ENCODE results near the gene CCDC51. TPM values are rescaled to one million over a fixed set of nuclear protein-coding genes. Genes with fewer than 3 reads are reported as not detected.

The CCDC51 gene
- polyA plus RNA-seq, 2 of the 4 experiments (the other 2 are of a cell fraction), result 19.8 to 26.7 TPM

DNA sequence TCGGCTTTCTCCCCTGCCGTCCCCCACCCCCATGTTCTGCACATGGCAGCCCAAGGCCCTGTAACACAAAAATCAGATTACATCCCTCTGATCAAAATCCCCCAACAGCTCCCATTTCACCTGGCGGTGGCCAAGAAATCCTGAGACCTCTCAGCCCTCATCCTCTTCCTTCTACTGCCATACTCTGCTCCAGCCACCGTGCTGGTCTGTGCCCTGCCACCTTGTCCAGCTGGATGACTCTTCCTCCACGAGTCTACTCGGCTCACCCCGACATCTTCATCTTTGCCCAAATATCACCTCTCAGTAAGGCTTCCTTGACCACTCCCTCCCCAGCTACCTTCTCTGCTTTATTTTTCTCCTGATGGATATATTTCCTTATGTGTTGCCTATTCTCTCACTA, 3.1 kb downstream of the CCDC51 start:
- no peak for ATAC-seq
- no peak overlapping the region for H3K27ac ChIP-seq
- WGBS (ENCODE audit: missing lambda C conversion rate), result 91% methylated on average over 7 of the region's 7 CpGs
- ChIA-PET CTCF (interaction anchor here (0.6 to 13.6 kb wide), 29 partner anchors 8 to 447 kb away, joined by 3 to 488 read pairs (median 7); partner anchors contain the start of gene ATRIP), POLR2A (interaction anchor here (1.2 to 2.1 kb wide), 4 partner anchors 10 to 163 kb away, joined by 3 to 8 read pairs (median 4); partner anchors contain the start of gene ATRIP)
- FAIRE-seq, result no peak
- no peak for TF ChIP-seq CHD4 (IDR thresholded peaks at IDR 0.05; ENCODE audit: borderline replicate concordance)
- no peak for TF ChIP-seq KDM1A (IDR thresholded peaks at IDR 0.05; ENCODE audit: low read depth)
- TF ChIP-seq RFX5 (IDR thresholded peaks at IDR 0.05), result no peak
- TF ChIP-seq EHMT2 (IDR thresholded peaks at IDR 0.05; ENCODE audit: low read depth), result no peak
- TF ChIP-seq PHF8 (IDR thresholded peaks at IDR 0.05; ENCODE audit: borderline replicate concordance, low read depth), result no peak
- no peak for TF ChIP-seq GATA3 (IDR thresholded peaks at IDR 0.05; ENCODE audit: borderline replicate concordance)
- TF ChIP-seq CBX2 (IDR thresholded peaks at IDR 0.05; ENCODE audit: borderline replicate concordance, low read depth), result no peak
- H3K4me2 ChIP-seq, result no peak overlapping the region
- no peak for DNase-seq (ENCODE audit: low read depth in 1 of 2, low spot score in 1 of 2)
- no peaks in the 10 kb centered on the region for H3K9me3 ChIP-seq
- peaks cover 39% of the 10 kb centered on the region for H3K4me1 ChIP-seq
- H3K4me3 ChIP-seq, result no peak overlapping the region

DNA sequence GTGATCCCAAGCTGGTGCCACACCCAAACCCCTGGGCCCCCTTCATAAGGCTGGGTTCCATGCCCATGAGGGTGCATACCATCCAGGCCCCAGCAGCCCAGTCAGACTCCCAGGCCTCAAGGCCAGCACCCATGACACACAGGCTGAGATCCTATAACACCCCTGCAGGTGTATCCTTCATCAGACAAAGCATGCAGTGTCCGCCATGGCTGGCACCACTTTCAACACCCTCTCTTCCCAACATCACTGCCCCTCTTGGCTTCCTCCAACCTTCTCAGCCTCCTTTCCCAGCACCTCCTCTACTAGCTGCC, 3.5 kb downstream of the CCDC51 start:
- CTCF ChIA-PET, result interaction anchor here (0.5 to 13.6 kb wide), 61 partner anchors 9 to 543 kb away, joined by 3 to 488 read pairs (median 6); partner anchors contain the start of genes ATRIP and ZNF589
- FAIRE-seq (no peak), DNase-seq (ENCODE audit: low read depth in 1 of 2, low spot score in 1 of 2) (no peak), ATAC-seq (no peak; a peak in 1 of 6 replicates)
- 0% methylated on average over 1 of the region's 1 CpG for WGBS (ENCODE audit: missing lambda C conversion rate)
- no peak overlapping the region for H3K27ac ChIP-seq
- H3K4me2 ChIP-seq, result no peak overlapping the region
- TF ChIP-seq, protein P1, sequence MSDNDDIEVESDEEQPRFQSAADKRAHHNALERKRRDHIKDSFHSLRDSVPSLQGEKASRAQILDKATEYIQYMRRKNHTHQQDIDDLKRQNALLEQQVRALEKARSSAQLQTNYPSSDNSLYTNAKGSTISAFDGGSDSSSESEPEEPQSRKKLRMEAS (IDR thresholded peaks at IDR 0.05), result no peak
- TF ChIP-seq, protein P2, sequence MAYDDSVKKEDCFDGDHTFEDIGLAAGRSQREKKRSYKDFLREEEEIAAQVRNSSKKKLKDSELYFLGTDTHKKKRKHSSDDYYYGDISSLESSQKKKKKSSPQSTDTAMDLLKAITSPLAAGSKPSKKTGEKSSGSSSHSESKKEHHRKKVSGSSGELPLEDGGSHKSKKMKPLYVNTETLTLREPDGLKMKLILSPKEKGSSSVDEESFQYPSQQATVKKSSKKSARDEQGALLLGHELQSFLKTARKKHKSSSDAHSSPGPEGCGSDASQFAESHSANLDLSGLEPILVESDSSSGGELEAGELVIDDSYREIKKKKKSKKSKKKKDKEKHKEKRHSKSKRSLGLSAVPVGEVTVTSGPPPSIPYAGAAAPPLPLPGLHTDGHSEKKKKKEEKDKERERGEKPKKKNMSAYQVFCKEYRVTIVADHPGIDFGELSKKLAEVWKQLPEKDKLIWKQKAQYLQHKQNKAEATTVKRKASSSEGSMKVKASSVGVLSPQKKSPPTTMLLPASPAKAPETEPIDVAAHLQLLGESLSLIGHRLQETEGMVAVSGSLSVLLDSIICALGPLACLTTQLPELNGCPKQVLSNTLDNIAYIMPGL (CRISPR knock-in tag; IDR thresholded peaks at IDR 0.05; ENCODE audit: borderline replicate concordance), result no peak
- TF ChIP-seq MAFK (IDR thresholded peaks at IDR 0.05; ENCODE audit: partially characterized antibody), result no peak
- TF ChIP-seq CEBPB (IDR thresholded peaks at IDR 0.05), result no peak
- TF ChIP-seq, protein P3, sequence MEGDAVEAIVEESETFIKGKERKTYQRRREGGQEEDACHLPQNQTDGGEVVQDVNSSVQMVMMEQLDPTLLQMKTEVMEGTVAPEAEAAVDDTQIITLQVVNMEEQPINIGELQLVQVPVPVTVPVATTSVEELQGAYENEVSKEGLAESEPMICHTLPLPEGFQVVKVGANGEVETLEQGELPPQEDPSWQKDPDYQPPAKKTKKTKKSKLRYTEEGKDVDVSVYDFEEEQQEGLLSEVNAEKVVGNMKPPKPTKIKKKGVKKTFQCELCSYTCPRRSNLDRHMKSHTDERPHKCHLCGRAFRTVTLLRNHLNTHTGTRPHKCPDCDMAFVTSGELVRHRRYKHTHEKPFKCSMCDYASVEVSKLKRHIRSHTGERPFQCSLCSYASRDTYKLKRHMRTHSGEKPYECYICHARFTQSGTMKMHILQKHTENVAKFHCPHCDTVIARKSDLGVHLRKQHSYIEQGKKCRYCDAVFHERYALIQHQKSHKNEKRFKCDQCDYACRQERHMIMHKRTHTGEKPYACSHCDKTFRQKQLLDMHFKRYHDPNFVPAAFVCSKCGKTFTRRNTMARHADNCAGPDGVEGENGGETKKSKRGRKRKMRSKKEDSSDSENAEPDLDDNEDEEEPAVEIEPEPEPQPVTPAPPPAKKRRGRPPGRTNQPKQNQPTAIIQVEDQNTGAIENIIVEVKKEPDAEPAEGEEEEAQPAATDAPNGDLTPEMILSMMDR (IDR thresholded peaks at IDR 0.05), result no peak
- TF ChIP-seq ZFP36 (IDR thresholded peaks at IDR 0.05; ENCODE audit: borderline replicate concordance, partially characterized antibody), result no peak
- TF ChIP-seq RNF2 (IDR thresholded peaks at IDR 0.05; ENCODE audit: borderline replicate concordance, low read depth), result no peak
- TF ChIP-seq HOXB13 (CRISPR knock-in tag; IDR thresholded peaks at IDR 0.05; ENCODE audit: low read depth), result no peak
- TF ChIP-seq CBX2 (IDR thresholded peaks at IDR 0.05; ENCODE audit: borderline replicate concordance, low read depth), result no peak
- no peak for TF ChIP-seq HOXB5 (CRISPR knock-in tag; IDR thresholded peaks at IDR 0.05)
- TF ChIP-seq EHMT2 (IDR thresholded peaks at IDR 0.05; ENCODE audit: low read depth), result no peak
- no peak for TF ChIP-seq ZSCAN20 (CRISPR knock-in tag; IDR thresholded peaks at IDR 0.05)
- no peak overlapping the region for H3K4me3 ChIP-seq
- POLR2A ChIA-PET, result interaction anchor here (1.2 to 2.1 kb wide), 4 partner anchors 10 to 162 kb away, joined by 3 to 8 read pairs (median 4); partner anchors contain the start of gene ATRIP
- no peaks in the 10 kb centered on the region for H3K9me3 ChIP-seq
- H3K4me1 ChIP-seq, result peaks cover 38% of the 10 kb centered on the region; the same call in 2 of the 3 replicates

DNA sequence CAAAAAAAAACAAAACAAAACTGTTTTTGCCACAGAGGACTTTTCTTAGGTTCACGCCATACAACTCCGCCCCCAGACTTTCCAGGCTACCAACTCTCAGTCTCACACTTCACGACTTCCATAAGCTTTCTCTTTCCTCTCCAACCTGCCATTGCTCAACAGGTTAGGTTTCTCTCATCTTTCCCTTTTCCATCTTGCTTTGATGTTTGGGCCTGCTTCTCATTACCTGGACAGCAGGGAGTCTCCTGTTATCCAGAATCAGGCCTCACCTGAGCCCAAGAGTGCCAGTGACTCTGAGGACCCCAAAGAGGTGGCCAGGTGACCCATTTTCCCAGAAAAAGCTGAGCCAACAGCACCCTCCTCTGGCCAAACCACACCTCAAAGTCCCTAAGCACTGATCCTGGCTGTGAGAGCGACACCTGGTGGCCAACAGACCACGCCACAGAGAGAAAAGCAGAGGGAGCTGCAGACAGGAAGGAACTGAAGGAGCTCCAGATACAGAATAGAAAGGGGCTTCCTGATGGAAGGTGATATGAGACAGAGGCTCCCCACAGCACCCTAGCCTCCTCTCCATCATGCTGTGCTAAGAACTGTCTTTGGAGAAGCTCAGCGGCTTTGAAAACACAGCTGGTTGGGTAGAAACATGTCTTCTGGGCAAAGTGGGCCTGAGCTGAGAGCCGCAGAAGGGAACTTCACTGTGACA, 4.0 kb downstream of the CCDC51 start:
- peaks cover 38% of the 10 kb centered on the region; the same call in 2 of the 3 replicates for H3K4me1 ChIP-seq
- ChIA-PET CTCF (interaction anchor here (0.5 to 13.6 kb wide), 66 partner anchors 9 to 543 kb away, joined by 3 to 488 read pairs (median 5); partner anchors contain the start of genes ATRIP and ZNF589), POLR2A (interaction anchor here (1.2 to 2.1 kb wide), 4 partner anchors 10 to 162 kb away, joined by 3 to 8 read pairs (median 4); partner anchors contain the start of gene ATRIP)
- no peak for TF ChIP-seq NFE2L2 (conservative IDR thresholded peaks at IDR 0.05; ENCODE audit: low read length)
- TF ChIP-seq, protein P3 (IDR thresholded peaks at IDR 0.05), result peak; percentile 98
- peak; percentile 80 to 85 for TF ChIP-seq RAD21 (conservative IDR thresholded peaks at IDR 0.05 in 1 of 2, IDR thresholded peaks at IDR 0.05 in 1 of 2)
- TF ChIP-seq SMC3 (IDR thresholded peaks at IDR 0.05), result peak; percentile 95
- TF ChIP-seq, protein P1 (IDR thresholded peaks at IDR 0.05), result no peak
- no peaks in the 10 kb centered on the region for H3K9me3 ChIP-seq
- no peak overlapping the region for H3K27ac ChIP-seq
- H3K4me2 ChIP-seq, result no peak overlapping the region
- FAIRE-seq, result no peak
- WGBS (ENCODE audit: missing lambda C conversion rate), result 44% methylated on average over 7 of the region's 7 CpGs
- peak; percentile 63 to 71; a peak in 5 of 6 replicates for ATAC-seq
- no peak overlapping the region for H3K4me3 ChIP-seq
- DNase-seq (ENCODE audit: low read depth in 1 of 2, low spot score in 1 of 2), result peak; percentile 81 to 82

Measured in A549 (cell line).